ENCODE data around the gene EPS8.

GRCh38 chr12:15719230-15719629, 70.0 kb downstream of the EPS8 start:
- TF ChIP-seq, protein P1, sequence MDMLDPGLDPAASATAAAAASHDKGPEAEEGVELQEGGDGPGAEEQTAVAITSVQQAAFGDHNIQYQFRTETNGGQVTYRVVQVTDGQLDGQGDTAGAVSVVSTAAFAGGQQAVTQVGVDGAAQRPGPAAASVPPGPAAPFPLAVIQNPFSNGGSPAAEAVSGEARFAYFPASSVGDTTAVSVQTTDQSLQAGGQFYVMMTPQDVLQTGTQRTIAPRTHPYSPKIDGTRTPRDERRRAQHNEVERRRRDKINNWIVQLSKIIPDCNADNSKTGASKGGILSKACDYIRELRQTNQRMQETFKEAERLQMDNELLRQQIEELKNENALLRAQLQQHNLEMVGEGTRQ (IDR thresholded peaks at IDR 0.05; ENCODE audit: borderline replicate concordance, low read depth, low read length), result no peak
- no peak for TF ChIP-seq TAF1 (IDR thresholded peaks at IDR 0.05; ENCODE audit: borderline replicate concordance, low read depth, low read length)
- no peak for TF ChIP-seq EZH2phosphoT487 (IDR thresholded peaks at IDR 0.05; ENCODE audit: borderline replicate concordance, low read depth)
- TF ChIP-seq, protein P2, sequence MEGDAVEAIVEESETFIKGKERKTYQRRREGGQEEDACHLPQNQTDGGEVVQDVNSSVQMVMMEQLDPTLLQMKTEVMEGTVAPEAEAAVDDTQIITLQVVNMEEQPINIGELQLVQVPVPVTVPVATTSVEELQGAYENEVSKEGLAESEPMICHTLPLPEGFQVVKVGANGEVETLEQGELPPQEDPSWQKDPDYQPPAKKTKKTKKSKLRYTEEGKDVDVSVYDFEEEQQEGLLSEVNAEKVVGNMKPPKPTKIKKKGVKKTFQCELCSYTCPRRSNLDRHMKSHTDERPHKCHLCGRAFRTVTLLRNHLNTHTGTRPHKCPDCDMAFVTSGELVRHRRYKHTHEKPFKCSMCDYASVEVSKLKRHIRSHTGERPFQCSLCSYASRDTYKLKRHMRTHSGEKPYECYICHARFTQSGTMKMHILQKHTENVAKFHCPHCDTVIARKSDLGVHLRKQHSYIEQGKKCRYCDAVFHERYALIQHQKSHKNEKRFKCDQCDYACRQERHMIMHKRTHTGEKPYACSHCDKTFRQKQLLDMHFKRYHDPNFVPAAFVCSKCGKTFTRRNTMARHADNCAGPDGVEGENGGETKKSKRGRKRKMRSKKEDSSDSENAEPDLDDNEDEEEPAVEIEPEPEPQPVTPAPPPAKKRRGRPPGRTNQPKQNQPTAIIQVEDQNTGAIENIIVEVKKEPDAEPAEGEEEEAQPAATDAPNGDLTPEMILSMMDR (IDR thresholded peaks at IDR 0.05), result no peak
- TF ChIP-seq, protein P3, sequence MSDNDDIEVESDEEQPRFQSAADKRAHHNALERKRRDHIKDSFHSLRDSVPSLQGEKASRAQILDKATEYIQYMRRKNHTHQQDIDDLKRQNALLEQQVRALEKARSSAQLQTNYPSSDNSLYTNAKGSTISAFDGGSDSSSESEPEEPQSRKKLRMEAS (IDR thresholded peaks at IDR 0.05; ENCODE audit: low read depth), result no peak
- no peak for TF ChIP-seq RXRA (IDR thresholded peaks at IDR 0.05; ENCODE audit: borderline replicate concordance, low read depth)
- TF ChIP-seq JUND (IDR thresholded peaks at IDR 0.05), result no peak
- no peak for TF ChIP-seq FOSL2 (IDR thresholded peaks at IDR 0.05; ENCODE audit: borderline replicate concordance, low read depth)
- no peak for TF ChIP-seq RAD21 (IDR thresholded peaks at IDR 0.05; ENCODE audit: low read length)
- no peak for TF ChIP-seq ELF1 (IDR thresholded peaks at IDR 0.05)
- TF ChIP-seq, protein P4, sequence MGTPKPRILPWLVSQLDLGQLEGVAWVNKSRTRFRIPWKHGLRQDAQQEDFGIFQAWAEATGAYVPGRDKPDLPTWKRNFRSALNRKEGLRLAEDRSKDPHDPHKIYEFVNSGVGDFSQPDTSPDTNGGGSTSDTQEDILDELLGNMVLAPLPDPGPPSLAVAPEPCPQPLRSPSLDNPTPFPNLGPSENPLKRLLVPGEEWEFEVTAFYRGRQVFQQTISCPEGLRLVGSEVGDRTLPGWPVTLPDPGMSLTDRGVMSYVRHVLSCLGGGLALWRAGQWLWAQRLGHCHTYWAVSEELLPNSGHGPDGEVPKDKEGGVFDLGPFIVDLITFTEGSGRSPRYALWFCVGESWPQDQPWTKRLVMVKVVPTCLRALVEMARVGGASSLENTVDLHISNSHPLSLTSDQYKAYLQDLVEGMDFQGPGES (IDR thresholded peaks at IDR 0.05; ENCODE audit: low read depth, low read length), result no peak

Data from SK-N-SH (cell line).